Mesenteric fat pad (tissue), 1 donor: ENCODE results near the gene GJC3. TPM values are rescaled to one million over a fixed set of nuclear protein-coding genes. Genes with fewer than 3 reads are reported as not detected.
"Not testable (repeated sequence)": the region's sequence is repeated elsewhere in the genome, so short reads cannot be mapped to it uniquely, and the experiment has no call there.

Experiments used
- DNase-seq: peaks from one replicate; pipeline ENCODE4 v3.0.0-alpha.2; 2020; ENCODE audit warnings: low spot score
- long read RNA-seq: library from polyadenylated mRNA; unstranded; transcript quantifications from one replicate; pipeline ENCODE4 v2.0.0, GENCODE V29; 2020
- total RNA-seq: library from RNA; stranded (reverse); fragmentation: NEBNext Ultra II Directional; extraction: Animal tissue kit (Norgen Biotek cat#: 25700); gene quantifications from one replicate; pipeline ENCODE4 v1.2.1, GENCODE V29; 2021
- donor health status: DM: yes; HTN: yes; CAD: no.

The GJC3 gene
- 0.61 TPM for total RNA-seq
- long read RNA-seq, result 0 reads

DNA sequence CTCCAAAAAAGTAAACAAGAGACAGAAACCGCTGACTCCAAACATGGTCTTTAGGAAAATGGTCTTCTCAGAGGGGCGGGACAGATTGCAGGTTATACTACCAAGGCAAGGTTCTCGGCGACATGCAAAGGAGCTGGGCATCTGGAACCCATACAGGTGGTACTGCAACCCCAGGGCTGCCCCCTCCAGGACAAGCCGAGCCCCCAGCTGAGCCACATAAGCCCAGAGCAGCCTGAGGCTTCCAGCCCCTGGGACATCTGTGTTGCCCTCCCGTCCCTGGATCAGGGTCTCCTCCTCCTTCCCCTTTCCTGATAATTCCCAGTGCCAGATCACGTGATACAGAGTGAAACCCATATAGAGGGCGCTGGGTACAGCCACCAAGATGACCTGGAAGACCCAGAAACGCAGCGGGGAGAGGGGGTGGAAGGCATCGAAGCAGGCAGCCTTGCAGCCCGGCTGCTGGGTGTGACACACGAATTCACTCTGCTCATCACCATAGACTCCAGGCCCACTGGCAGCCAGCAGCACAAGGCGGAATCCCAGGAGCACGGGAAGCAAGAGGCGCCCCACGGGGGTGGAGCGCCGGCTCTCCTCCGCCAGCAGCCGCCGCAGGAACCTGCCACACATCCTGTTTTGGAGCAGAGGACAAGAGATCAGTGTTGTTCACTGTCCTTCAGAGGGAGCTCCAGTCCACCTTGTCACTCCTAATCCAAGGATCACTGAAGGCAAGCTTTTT, at the start of gene GJC3:
Gene GJC3 (minus strand): TSS at position 627 of the 736 bp plus-strand sequence. CDS start 0 bp downstream, at position 627.
- no peak for DNase-seq

DNA sequence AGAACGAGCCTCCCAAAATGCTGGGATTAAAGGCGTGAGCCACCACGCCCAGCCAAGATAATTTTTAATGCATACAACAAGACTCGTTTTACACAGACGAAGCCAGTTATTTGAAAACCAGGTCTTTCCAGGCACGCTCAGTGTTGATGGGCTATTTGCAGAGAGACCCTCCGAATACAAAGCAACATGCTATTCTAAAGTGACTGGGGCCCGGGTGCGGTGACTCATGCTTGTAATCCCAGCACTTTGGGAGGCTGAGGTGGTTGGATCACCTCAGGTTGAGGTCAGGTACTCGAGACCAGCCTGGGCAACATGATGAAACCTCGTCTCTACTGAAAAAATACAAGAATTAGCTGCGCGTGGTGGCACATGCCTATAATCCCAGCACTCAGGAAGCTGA, 47.2 kb upstream of the GJC3 start:
- no peak for DNase-seq

DNA sequence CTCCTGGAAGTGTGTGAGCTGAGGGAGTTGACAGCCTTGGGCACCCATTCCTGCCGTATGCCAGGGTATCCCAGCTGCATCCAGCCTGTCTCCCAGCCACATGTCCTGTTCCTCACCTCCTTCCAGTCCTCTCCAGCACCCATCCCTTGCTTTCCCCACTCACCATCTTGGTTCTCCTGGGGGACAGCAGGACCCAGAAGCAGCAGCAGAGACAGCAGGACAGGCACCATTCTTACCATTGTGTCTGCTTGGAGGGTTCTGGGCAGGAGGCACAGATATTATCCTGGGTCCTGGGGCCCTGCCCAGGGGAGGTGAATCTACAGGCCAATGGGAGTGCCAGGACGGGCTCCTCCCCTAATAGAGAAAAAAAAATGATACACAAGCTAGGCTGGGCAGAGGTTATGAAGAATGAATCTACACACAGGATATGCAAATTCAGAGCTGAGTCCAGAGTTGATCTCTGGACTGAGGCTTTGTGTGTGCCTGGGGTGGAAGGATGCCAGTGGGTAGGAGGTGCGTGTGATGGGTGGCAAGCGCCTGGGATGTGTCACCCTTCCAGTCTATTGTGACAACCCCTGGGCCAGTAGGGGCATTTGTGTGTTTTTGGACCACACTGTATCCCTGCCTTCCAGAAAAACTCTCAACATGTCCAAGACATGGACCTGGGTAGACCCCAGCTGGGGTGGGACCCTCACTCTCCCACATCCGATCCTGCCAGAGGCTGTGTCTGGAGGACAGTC, 46.5 kb upstream of the GJC3 start, which contains the start of gene AZGP1:
Gene AZGP1 (minus strand): TSS at position 250 of the 740 bp plus-strand sequence. CDS start 11 bp downstream, at position 239.
- DNase-seq, result no peak

GRCh38 chr7:99974681-99975080, 45.3 kb upstream of the GJC3 start:
- no peak for DNase-seq

GRCh38 chr7:99973817-99974216, 44.4 kb upstream of the GJC3 start:
- not testable (repeated sequence) for DNase-seq

DNA sequence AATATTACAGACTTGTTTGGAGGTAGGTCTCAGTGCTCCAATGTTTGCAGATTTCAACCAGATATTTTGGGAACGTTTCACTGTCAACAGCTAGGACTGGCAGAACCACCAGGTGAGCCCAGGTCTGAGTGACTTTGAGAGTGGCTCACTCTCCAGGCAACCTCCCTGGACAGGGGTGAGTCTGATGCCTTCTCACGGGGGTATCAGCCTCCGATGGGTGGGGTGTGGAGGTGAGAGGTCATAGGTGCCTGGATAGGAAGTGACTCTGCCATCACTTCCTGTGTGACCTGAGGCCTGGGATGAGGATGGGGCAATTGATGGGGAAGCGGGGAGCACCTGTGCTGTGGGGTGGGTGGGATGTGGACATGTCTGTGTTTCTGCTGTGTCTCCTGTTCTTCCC, 41.8 kb upstream of the GJC3 start:
- no peak for DNase-seq

- not testable (repeated sequence) for DNase-seq
These were observed 40.4 kb upstream of the GJC3 start for GRCh38 chr7:99969813-99970212.

DNA sequence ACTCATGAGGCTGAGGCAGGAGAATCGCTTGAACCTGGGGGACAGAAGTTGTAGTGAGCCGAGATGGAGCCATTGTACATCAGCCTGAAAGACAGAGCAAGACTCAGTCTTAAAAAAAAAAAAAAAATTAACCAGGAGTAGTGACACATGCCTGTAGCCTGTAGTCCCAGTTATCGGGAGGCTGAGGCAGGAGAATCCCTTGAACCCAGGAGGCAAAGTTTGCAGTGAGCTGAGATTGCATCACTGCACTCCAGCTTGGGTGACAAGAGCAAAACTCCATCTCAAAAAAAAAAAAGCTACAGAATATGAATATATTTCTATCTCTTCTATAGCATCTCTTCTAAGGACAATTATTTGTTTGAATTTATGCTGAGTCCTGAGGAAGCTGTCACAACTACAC, 39.9 kb upstream of the GJC3 start:
- DNase-seq, result no peak

DNA sequence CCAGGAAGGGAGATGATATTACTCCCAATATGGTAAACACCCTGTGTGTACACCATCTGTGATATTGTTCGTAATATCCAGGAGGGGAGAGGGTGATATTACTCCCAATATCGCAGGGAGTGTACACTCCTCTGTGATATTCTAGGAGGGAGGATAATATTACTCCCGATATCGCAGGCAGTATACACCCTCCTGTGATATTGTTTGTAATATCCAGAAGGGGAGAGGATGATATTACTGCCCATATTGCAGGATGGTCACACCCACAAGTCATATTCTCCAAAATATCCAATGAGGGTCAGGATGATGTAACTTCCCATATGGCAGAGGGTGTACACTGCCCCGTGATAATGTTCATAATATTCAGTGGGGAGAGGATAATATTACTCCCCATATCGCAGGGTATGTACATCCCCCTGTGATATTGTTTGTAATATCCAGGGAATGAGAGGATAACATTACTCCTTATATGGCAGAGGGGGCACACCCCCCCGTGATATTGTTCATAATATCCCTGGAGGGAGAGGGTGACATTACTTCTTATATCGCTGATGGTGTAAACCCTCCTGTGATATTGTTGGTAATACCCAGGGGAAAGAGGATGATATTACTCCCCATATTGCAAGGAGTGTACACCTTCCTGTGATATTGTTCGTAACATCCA, 29.3 kb upstream of the GJC3 start:
- DNase-seq, result no peak

DNA sequence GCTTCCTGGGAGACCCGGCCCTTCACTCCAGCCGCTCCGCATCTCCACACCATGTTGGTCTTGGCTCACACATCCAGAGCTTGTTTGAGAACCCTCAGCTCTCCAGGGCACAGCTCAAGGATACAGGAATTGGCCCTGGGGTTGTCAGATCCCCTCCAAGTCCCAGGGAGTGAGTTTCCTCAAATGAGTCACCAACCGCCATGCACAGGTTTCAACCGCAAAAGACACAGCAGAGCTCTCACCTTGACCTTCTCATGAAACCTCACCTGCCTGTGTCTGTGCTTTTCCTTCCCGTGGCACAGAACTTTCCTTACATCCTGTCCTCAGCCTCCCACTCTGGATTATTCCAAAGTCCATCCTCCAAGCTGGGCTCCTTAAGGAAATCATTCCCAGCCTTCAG, 25.8 kb upstream of the GJC3 start:
- DNase-seq, result no peak

GRCh38 chr7:99954643-99955042, 25.2 kb upstream of the GJC3 start:
- not testable (repeated sequence) for DNase-seq

- no peak for DNase-seq
These were observed 24.2 kb upstream of the GJC3 start for GRCh38 chr7:99953649-99954048.

- DNase-seq, result not testable (repeated sequence)
These were observed 23.2 kb upstream of the GJC3 start for GRCh38 chr7:99952649-99953048.

- DNase-seq, result not testable (repeated sequence)
These were observed 21.4 kb upstream of the GJC3 start for GRCh38 chr7:99950819-99951218.

DNA sequence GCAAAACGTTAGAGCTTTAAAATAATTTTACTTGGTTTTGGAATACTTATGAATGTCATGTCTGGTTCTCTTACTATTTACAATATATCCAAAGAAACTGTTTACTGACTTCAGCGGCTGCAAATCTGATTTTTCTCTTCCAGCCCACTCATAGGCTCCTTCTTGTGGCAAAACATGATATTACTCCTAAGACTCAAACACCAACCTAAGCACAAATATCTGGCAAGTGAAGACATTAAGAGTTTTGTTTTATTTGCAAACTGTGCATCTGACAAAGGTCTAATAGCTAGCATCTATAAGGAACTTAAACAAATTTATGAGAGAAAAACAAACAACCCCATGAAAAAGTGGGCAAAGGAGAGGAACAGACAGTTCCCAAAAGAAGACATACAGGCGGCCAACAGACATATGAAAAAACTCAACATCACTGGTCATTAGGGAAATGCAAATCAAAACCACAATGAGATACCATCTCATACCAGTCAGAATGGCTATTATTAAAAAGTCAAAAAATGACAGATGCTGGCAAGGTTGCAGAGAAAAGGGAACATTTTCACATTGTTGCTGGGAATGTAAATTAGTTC, 20.3 kb upstream of the GJC3 start:
- no peak for DNase-seq

GRCh38 chr7:99947608-99948007, 18.2 kb upstream of the GJC3 start:
- no peak for DNase-seq

DNA sequence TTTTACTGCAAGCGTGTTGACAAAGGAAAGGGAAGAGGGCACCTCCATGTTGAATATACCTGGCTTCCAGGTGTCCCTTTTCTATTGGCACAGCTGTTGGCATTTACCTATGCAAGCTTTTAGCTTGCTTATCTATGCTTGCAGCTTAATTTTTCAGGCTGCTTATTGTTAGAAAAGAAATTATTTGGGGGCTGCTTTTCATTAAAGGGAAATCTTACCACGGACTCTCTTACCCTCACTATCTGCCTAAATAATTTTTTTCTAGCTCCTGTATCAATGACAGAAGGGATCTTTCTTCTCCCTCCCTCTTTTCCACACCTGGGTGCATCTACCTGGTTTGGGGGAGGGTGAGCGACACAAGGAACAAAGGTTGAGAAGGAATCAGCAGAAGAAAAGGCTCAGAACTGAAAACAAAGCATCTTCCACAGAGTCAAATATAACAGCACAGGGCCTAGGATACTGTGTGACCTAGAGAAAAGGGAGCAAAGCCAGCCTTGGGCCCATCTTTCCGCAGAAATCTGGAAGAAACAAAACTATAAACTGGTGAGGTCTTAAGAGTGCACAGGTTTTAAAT, 15.2 kb upstream of the GJC3 start:
- DNase-seq, result no peak

DNA sequence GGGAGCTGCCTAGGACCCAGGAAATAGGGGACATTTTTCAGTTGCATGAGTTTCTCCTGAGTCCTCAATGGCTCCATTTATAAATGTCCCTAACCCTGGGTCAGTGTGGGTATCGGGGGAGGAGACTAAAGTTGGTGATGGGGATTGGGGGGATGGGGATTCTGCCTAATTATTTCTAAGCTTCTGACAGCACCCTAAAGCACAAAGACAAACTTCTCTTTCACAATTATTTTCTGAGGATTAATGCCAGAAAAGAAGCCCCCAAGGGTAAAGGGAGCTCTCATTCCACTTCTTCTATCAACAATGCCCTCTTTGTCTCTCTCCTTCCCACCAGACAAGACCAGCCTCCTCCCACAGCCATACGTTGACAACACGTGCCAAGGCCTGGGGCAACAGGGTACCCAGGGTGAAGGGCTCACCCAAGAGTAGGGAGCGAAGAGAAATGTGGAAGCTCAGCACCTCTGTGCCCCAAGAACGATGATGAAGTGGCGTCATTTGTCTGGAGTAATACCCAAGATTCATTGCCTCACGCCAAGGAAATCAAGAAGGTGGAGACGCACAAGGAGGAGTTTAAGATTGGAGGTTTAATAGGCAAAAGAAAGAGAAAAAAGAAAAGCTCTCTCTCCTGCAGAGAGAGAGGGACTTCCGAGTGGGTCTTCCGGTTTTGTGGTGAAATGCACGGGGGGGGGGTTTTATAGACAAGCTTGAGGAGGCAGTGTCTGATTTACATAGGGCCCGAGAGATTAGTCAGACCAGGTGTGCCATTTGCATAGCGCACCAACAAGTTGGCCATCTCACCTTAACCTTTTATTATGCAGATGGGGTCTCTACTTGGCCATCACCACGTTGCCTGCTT, 14.4 kb upstream of the GJC3 start:
- no peak for DNase-seq

DNA sequence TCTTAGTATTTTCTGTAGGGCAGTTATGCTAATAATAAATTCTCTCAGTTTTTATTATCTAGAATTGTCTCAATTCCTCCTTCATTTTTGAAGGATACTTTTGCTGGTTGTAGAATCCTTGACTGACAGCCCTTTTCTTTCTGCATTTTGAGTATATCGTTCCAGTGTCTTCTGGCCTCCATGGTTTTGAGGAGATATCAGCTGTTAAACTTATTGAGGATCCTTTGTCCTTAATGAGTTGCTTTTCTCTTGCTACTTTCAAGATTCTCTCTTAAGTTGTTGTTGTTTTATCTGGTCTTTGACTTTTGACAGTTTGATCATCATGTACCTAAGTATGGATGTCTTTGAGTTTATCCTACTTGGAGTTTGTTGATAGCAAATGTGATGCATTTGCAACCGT, 8.9 kb upstream of the GJC3 start:
- no peak for DNase-seq

GRCh38 chr7:99935009-99935408, 5.6 kb upstream of the GJC3 start:
- not testable (repeated sequence) for DNase-seq
